HCT116 (cell line): ENCODE measurements around the gene BACE1-AS. TPM values are rescaled to one million over a fixed set of nuclear protein-coding genes. Genes with fewer than 3 reads are reported as not detected.

Source experiments
- ATAC-seq: fragments of 200-7000 bp; cut with Tn5 transposase; 2 replicates; pipeline ENCODE4 v1.9.1; 2020; ENCODE audit warnings: mild to moderate bottlenecking, moderate library complexity
- BruUV-seq: library from RNA; stranded (reverse); fragments of 400-500 nt; replicated peaks from 2 replicates; lab custom pipeline; 2021; lab: Mats Ljungman, UMichigan
- CTCF ChIA-PET: fragments of 300-600 bp; sonication (Branson Sonifier 250); formaldehyde crosslinking; loops from one replicate; lab custom pipeline; 2021; ENCODE audit warnings: antibody characterized with exemption; lab: Charles Lee
- POLR2A ChIA-PET: fragments of 300-600, 350-600 bp; sonication (Branson Sonifier 250); formaldehyde crosslinking; loops from one replicate; lab custom pipeline; 2021; ENCODE audit warnings: antibody characterized with exemption; lab: Charles Lee
- RAD21 ChIA-PET, 2 experiments: fragments of 300-600 bp; sonication (Branson Sonifier 250); formaldehyde crosslinking; loops; one replicate each; lab custom pipeline; 2023; ENCODE audit warnings: low total read pairs in 2 of 2; ENCODE audit not compliant: uncharacterized antibody in 2 of 2, unreplicated experiment in 2 of 2, low non-redundant PET in 1 of 2; lab: Charles Lee
- DNase-seq: peaks from one replicate; pipeline ENCODE4 v3.0.0-alpha.2; 2010; ENCODE audit warnings: low read depth, low spot score
- H2AFZ ChIP-seq: fragments of 200-600 bp; shearing (Covaris generic), sonication (generic); 2 replicates; pipeline ENCODE4 v1.6.1; 2017; ENCODE audit warnings: low read depth, mixed run types, mixed read lengths, antibody characterized with exemption, low read length; ENCODE audit not compliant: poor library complexity, severe bottlenecking
- H3K27ac ChIP-seq: 2 replicates; pipeline ENCODE4 v1.5.1; 2012; ENCODE audit warnings: low read depth, low read length
- H3K27me3 ChIP-seq: fragments of 200-600 bp; sonication (generic); 2 replicates; pipeline ENCODE4 v1.6.1; 2016; ENCODE audit warnings: mixed run types, low read length, mixed read lengths; ENCODE audit not compliant: insufficient read depth
- H3K36me3 ChIP-seq, 2 experiments: fragments of 200-500 bp in 1 of 2; fragments of 200-600 bp in 1 of 2; sonication (Bioruptor generic) in 1 of 2; sonication (generic) in 1 of 2; 2 replicates each; pipeline versions ENCODE4 v1.5.1 to v1.6.1; 2014 to 2016; ENCODE audit warnings: low read length in 2 of 2, inconsistent platforms in 1 of 2, mixed read lengths in 1 of 2, mixed run types in 1 of 2; ENCODE audit not compliant: insufficient read depth in 2 of 2, control insufficient read depth in 1 of 2
- H3K4me1 ChIP-seq, 2 experiments: fragments of 200-600 bp in 1 of 2; sonication (generic) in 1 of 2; 2 replicates each; pipeline versions ENCODE4 v1.5.1 to v1.6.1; 2012 to 2017; ENCODE audit warnings: low read length in 2 of 2, inconsistent platforms in 1 of 2, mild to moderate bottlenecking in 1 of 2, mixed read lengths in 1 of 2, mixed run types in 1 of 2, moderate library complexity in 1 of 2; ENCODE audit not compliant: insufficient read depth in 2 of 2, control insufficient read depth in 1 of 2
- H3K4me2 ChIP-seq: fragments of 200-600 bp; sonication (generic); 2 replicates; pipeline ENCODE4 v1.6.1; 2017; ENCODE audit warnings: mixed run types, low read length, mixed read lengths
- H3K4me3 ChIP-seq, 2 experiments: fragments of 200-600 bp in 1 of 2; sonication (generic) in 1 of 2; replicated peaks in 1 of 2; 2 replicates each; pipeline ENCODE4 v1.5.1; 2011 to 2016; ENCODE audit warnings: low read length in 2 of 2, control low read depth in 1 of 2, low read depth in 1 of 2, mild to moderate bottlenecking in 1 of 2, mixed read lengths in 1 of 2, mixed run types in 1 of 2
- H3K79me2 ChIP-seq: fragments of 200-600 bp; sonication (generic); 2 replicates; pipeline ENCODE4 v1.6.1; 2017; ENCODE audit warnings: mild to moderate bottlenecking, mixed run types, low read length, moderate library complexity, mixed read lengths; ENCODE audit not compliant: insufficient read depth
- H3K9ac ChIP-seq: fragments of 200-600 bp; sonication (generic); 2 replicates; pipeline ENCODE4 v1.6.1; 2016; ENCODE audit warnings: low read length, mixed read lengths
- H3K9me2 ChIP-seq: fragments of 200-600 bp; sonication (generic), shearing (Covaris generic); 2 replicates; pipeline ENCODE4 v1.6.1; 2017; ENCODE audit warnings: mixed run types, mild to moderate bottlenecking, moderate library complexity; ENCODE audit not compliant: insufficient read depth
- H3K9me3 ChIP-seq, 2 experiments: fragments of 200-500 bp in 1 of 2; fragments of 200-600 bp in 1 of 2; sonication (Bioruptor generic) in 1 of 2; sonication (generic) in 1 of 2; 2 replicates each; pipeline ENCODE4 v1.6.1; 2014 to 2017; ENCODE audit warnings: low read length in 2 of 2, mixed read lengths in 2 of 2, inconsistent platforms in 1 of 2, low read depth in 1 of 2, mild to moderate bottlenecking in 1 of 2, mixed run types in 1 of 2, moderate library complexity in 1 of 2; ENCODE audit not compliant: control insufficient read depth in 1 of 2, insufficient read depth in 1 of 2
- H4K20me1 ChIP-seq: fragments of 200-600 bp; sonication (generic), shearing (Covaris generic); 2 replicates; pipeline ENCODE4 v1.6.1; 2017; ENCODE audit warnings: mixed run types, mild to moderate bottlenecking, moderate library complexity; ENCODE audit not compliant: insufficient read depth
- CBX3 ChIP-seq: IDR thresholded peaks from 2 replicates; pipeline ENCODE4 v1.6.1; 2012; ENCODE audit warnings: low read depth
- EZH2phosphoT487 ChIP-seq: fragments of 200-600 bp; IDR thresholded peaks from 2 replicates; pipeline ENCODE4 v1.6.1; 2018; ENCODE audit warnings: antibody characterized with exemption, borderline replicate concordance
- FOSL1 ChIP-seq: IDR thresholded peaks from 2 replicates; pipeline ENCODE4 v1.6.1; 2012; ENCODE audit warnings: low read depth
- MAX ChIP-seq: IDR thresholded peaks from 2 replicates; pipeline ENCODE4 v1.6.1; 2012
- POLR2A ChIP-seq: IDR thresholded peaks from 2 replicates; pipeline ENCODE4 v1.7.0; 2011; ENCODE audit warnings: borderline replicate concordance; ENCODE audit not compliant: insufficient read depth, insufficient read length; ENCODE audit errors: extremely low read depth
- RAD21 ChIP-seq: IDR thresholded peaks from 2 replicates; pipeline ENCODE4 v1.6.1; 2012; ENCODE audit warnings: low read depth, mild to moderate bottlenecking
- REST ChIP-seq: IDR thresholded peaks from 2 replicates; pipeline ENCODE4 v1.6.1; 2012; ENCODE audit warnings: low read depth
- SP1 ChIP-seq: IDR thresholded peaks from 2 replicates; pipeline ENCODE4 v1.6.1; 2012; ENCODE audit warnings: low read depth
- ZBTB33 ChIP-seq: IDR thresholded peaks from 2 replicates; pipeline ENCODE4 v1.6.1; 2011; ENCODE audit warnings: mild to moderate bottlenecking, low read length, moderate library complexity; ENCODE audit not compliant: insufficient replicate concordance; ENCODE audit errors: extremely low read depth
- ZFX ChIP-seq: fragments of 450-650 bp; IDR thresholded peaks from 2 replicates; pipeline ENCODE4 v1.6.1; 2017
- intact Hi-C: fragments of 100-400 bp; cut with micrococcal nuclease; formaldehyde crosslinking; loops from 2 replicates; pipeline ENCODE4 v1.10.0; 2022
- total RNA-seq: library from RNA; stranded (reverse); gene quantifications from one replicate; pipeline ENCODE4 v1.2.1, GENCODE V29; 2021; ENCODE audit not compliant: unreplicated experiment

BACE1-AS gene
- total RNA-seq, 1 experiment from 2014 or later, result 10.2 TPM

GRCh38 chr11:117296881-117297280, 5.7 kb downstream of the BACE1-AS start:
- ATAC-seq (no peak), DNase-seq (no peak)
- H2AFZ ChIP-seq, result no peak overlapping the region
- H3K27ac ChIP-seq, result no peak overlapping the region
- no peaks in the 10 kb centered on the region for H3K27me3 ChIP-seq
- no peaks in the 10 kb centered on the region for H3K79me2 ChIP-seq
- no peak for TF ChIP-seq MAX
- no peak for TF ChIP-seq ZBTB33
- TF ChIP-seq EZH2phosphoT487, result no peak
- TF ChIP-seq CBX3, result no peak
- no peak for TF ChIP-seq ZFX
- no peak for TF ChIP-seq SP1
- TF ChIP-seq REST, result no peak
- no peak for TF ChIP-seq RAD21
- no peak for TF ChIP-seq FOSL1
- TF ChIP-seq POLR2A, result no peak
- peaks cover 2 to 11% of the 10 kb centered on the region in 2 experiments; a peak in 3 of 4 replicates for H3K4me1 ChIP-seq
- no peaks in the 10 kb centered on the region for H3K36me3 ChIP-seq
- H3K4me2 ChIP-seq, result no peak overlapping the region
- no peaks in the 10 kb centered on the region for H3K9me3 ChIP-seq
- no peaks in the 10 kb centered on the region for H3K9me2 ChIP-seq
- ChIA-PET RAD21 (no interaction called here), CTCF (no interaction called here), POLR2A (no interaction called here)
- no peak overlapping the region for H3K4me3 ChIP-seq
- H4K20me1 ChIP-seq, result no peaks in the 10 kb centered on the region
- intact Hi-C loops, result no loop called here
- no TSS peak for BruUV-seq
- no peak overlapping the region for H3K9ac ChIP-seq
